H1 (cell line): ENCODE measurements around the gene PDZK1IP1. TPM values are rescaled to one million over a fixed set of nuclear protein-coding genes. Genes with fewer than 3 reads are reported as not detected.

ENCODE experiments used
- CTCF ChIA-PET: fragments of 300-600 bp; sonication (Branson Sonifier 250); formaldehyde crosslinking; loops from one replicate; lab custom pipeline; 2021; ENCODE audit not compliant: partially characterized antibody; lab: Charles Lee
- POLR2A ChIA-PET: fragments of 300-600 bp; sonication (Branson Sonifier 250); formaldehyde crosslinking; loops from one replicate; lab custom pipeline; 2021; ENCODE audit warnings: inconsistent platforms; ENCODE audit not compliant: partially characterized antibody; lab: Charles Lee
- DNase-seq, 2 experiments: peaks; one replicate each; pipeline versions ENCODE4 v3.0.0 to v3.0.0-alpha.2; 2010 to 2022; ENCODE audit warnings: low spot score in 2 of 2, low read depth in 1 of 2, mixed read lengths in 1 of 2
- FAIRE-seq: peaks from 2 replicates; lab custom pipeline; 2011; peaks lifted over from hg19 to GRCh38; lab: Jason Lieb, UNC
- H2AFZ ChIP-seq: 2 replicates; pipeline ENCODE4 v1.8.1; 2012; ENCODE audit warnings: low read length, inconsistent platforms
- H2AK5ac ChIP-seq: 2 replicates; pipeline ENCODE4 v1.6.1; 2013; ENCODE audit warnings: low read depth, low read length
- H2BK120ac ChIP-seq: replicated peaks from 2 replicates; pipeline ENCODE3; 2013; ENCODE audit warnings: low read depth, low read length, inconsistent platforms
- H2BK12ac ChIP-seq: 2 replicates; pipeline ENCODE4 v1.6.1; 2013; ENCODE audit warnings: low read depth, low read length
- H2BK15ac ChIP-seq: 2 replicates; pipeline ENCODE4 v1.6.1; 2013; ENCODE audit warnings: low read length
- H2BK20ac ChIP-seq: 2 replicates; pipeline ENCODE4 v1.6.1; 2013; ENCODE audit warnings: low read length
- H2BK5ac ChIP-seq: 2 replicates; pipeline ENCODE4 v1.6.1; 2013; ENCODE audit warnings: low read depth, low read length
- H3K14ac ChIP-seq: 2 replicates; pipeline ENCODE4 v1.6.1; 2013; ENCODE audit warnings: inconsistent platforms; ENCODE audit not compliant: insufficient read length
- H3K18ac ChIP-seq: 2 replicates; pipeline ENCODE4 v1.6.1; 2013; ENCODE audit warnings: low read length; ENCODE audit errors: extremely low read depth
- H3K23ac ChIP-seq: 2 replicates; pipeline ENCODE4 v1.6.1; 2013; ENCODE audit warnings: inconsistent platforms; ENCODE audit not compliant: insufficient read length
- H3K23me2 ChIP-seq: 2 replicates; pipeline ENCODE4 v1.6.1; 2013; ENCODE audit warnings: low read depth, low read length
- H3K27ac ChIP-seq: 2 replicates; pipeline ENCODE4 v1.6.1; 2011; ENCODE audit warnings: low read depth, low read length, inconsistent platforms
- H3K27me3 ChIP-seq, 4 experiments: replicated peaks in 1 of 4; 1 replicate in 1 of 4; 2 replicates in 3 of 4; pipeline versions ENCODE4 v1.6.1 to v1.8.1; 2011 to 2013; ENCODE audit warnings: low read length in 3 of 4, mild to moderate bottlenecking in 3 of 4, inconsistent platforms in 2 of 4, mixed read lengths in 2 of 4, moderate library complexity in 1 of 4; ENCODE audit not compliant: control insufficient read depth in 3 of 4, insufficient read depth in 3 of 4; ENCODE audit errors: extremely low read depth in 1 of 4
- H3K36me3 ChIP-seq, 4 experiments: 2 replicates each; pipeline versions ENCODE4 v1.6.1 to v1.8.1; 2011 to 2013; ENCODE audit warnings: mild to moderate bottlenecking in 4 of 4, low read length in 3 of 4, moderate library complexity in 2 of 4, control low read depth in 1 of 4, inconsistent platforms in 1 of 4; ENCODE audit not compliant: insufficient read depth in 4 of 4, control insufficient read depth in 2 of 4
- H3K4ac ChIP-seq: replicated peaks from 2 replicates; pipeline ENCODE3; 2013; ENCODE audit warnings: low read length, low read depth, mixed read lengths, inconsistent platforms; ENCODE audit not compliant: insufficient read length
- H3K4me1 ChIP-seq, 4 experiments: replicated peaks in 1 of 4; 1 replicate in 1 of 4; 2 replicates in 3 of 4; pipeline versions ENCODE4 v1.6.1 to v1.8.1; 2011 to 2013; ENCODE audit warnings: low read length in 3 of 4, inconsistent platforms in 2 of 4, mixed read lengths in 1 of 4; ENCODE audit not compliant: insufficient read depth in 4 of 4, control insufficient read depth in 3 of 4
- H3K4me2 ChIP-seq, 2 experiments: 2 replicates each; pipeline versions ENCODE4 v1.6.1 to v1.8.1; 2011 to 2013; ENCODE audit warnings: low read depth in 2 of 2, low read length in 2 of 2, control low read depth in 1 of 2, inconsistent platforms in 1 of 2, mild to moderate bottlenecking in 1 of 2; ENCODE audit not compliant: insufficient read depth in 1 of 2
- H3K4me3 ChIP-seq, 4 experiments: fragments of 200-600, 300-600 bp in 1 of 4; sonication (generic), shearing (Covaris generic), sonication (Bioruptor Twin) in 1 of 4; 2 replicates each; pipeline versions ENCODE4 v1.5.1 to v1.8.1; 2011 to 2016; ENCODE audit warnings: low read length in 4 of 4, low read depth in 3 of 4, control low read depth in 2 of 4, inconsistent platforms in 2 of 4, mild to moderate bottlenecking in 2 of 4, mixed read lengths in 1 of 4, moderate library complexity in 1 of 4; ENCODE audit not compliant: insufficient read depth in 2 of 4; ENCODE audit errors: extremely low read depth in 1 of 4
- H3K56ac ChIP-seq: replicated peaks from 2 replicates; pipeline ENCODE3; 2013; ENCODE audit warnings: low read depth, mild to moderate bottlenecking, mixed read lengths, low read length, inconsistent platforms; ENCODE audit not compliant: insufficient read length
- H3K79me1 ChIP-seq: 2 replicates; pipeline ENCODE4 v1.6.1; 2013; ENCODE audit warnings: low read depth, low read length, control low read depth
- H3K79me2 ChIP-seq, 2 experiments: 2 replicates each; pipeline versions ENCODE4 v1.6.1 to v1.8.1; 2012 to 2013; ENCODE audit warnings: low read length in 2 of 2, mild to moderate bottlenecking in 2 of 2, inconsistent platforms in 1 of 2; ENCODE audit not compliant: insufficient read depth in 2 of 2, control insufficient read depth in 1 of 2
- H3K9ac ChIP-seq, 4 experiments: replicated peaks in 1 of 4; 1 replicate in 1 of 4; 2 replicates in 3 of 4; pipeline versions ENCODE4 v1.6.1 to v1.8.1; 2011 to 2013; ENCODE audit warnings: low read depth in 3 of 4, low read length in 3 of 4, control low read depth in 2 of 4, mild to moderate bottlenecking in 2 of 4, moderate library complexity in 2 of 4, inconsistent platforms in 1 of 4; ENCODE audit errors: extremely low read depth in 1 of 4
- H3K9me3 ChIP-seq, 2 experiments: 2 replicates each; pipeline versions ENCODE4 v1.6.1 to v1.8.1; 2012 to 2013; ENCODE audit warnings: mild to moderate bottlenecking in 2 of 2, moderate library complexity in 2 of 2, control low read depth in 1 of 2, inconsistent platforms in 1 of 2, low read depth in 1 of 2, low read length in 1 of 2, mixed read lengths in 1 of 2; ENCODE audit not compliant: insufficient read depth in 2 of 2
- H4K20me1 ChIP-seq, 2 experiments: replicated peaks in 1 of 2; 2 replicates each; pipeline versions ENCODE3 to v1.8.1; 2011 to 2013; ENCODE audit warnings: inconsistent platforms in 2 of 2, low read length in 2 of 2, mild to moderate bottlenecking in 1 of 2; ENCODE audit not compliant: insufficient read depth in 2 of 2, control insufficient read depth in 1 of 2
- H4K5ac ChIP-seq: 2 replicates; pipeline ENCODE4 v1.6.1; 2013; ENCODE audit warnings: low read length, low read depth, mixed read lengths, inconsistent platforms; ENCODE audit not compliant: insufficient read length
- H4K8ac ChIP-seq: 2 replicates; pipeline ENCODE4 v1.8.0; 2013; ENCODE audit warnings: mild to moderate bottlenecking, moderate library complexity, low read length, inconsistent platforms; ENCODE audit not compliant: insufficient read depth; ENCODE audit errors: extremely low read depth
- H4K91ac ChIP-seq: replicated peaks from 2 replicates; pipeline ENCODE3; 2013; ENCODE audit warnings: low read length, mixed read lengths, inconsistent platforms; ENCODE audit not compliant: insufficient read length
- SAP30 ChIP-seq: fragments of 300-600 bp; sonication (generic); IDR thresholded peaks from 2 replicates; pipeline ENCODE4 v1.7.1; 2012; ENCODE audit warnings: low read length, moderate library complexity, mild to moderate bottlenecking, inconsistent platforms; ENCODE audit not compliant: insufficient read depth, insufficient replicate concordance
- WGBS, 2 experiments: shearing (Covaris generic) in 1 of 2; methylation state at CpG; one replicate each; pipeline versions ENCODE4 v1.1.6 to v1.1.7; 2013 to 2015; ENCODE audit warnings: low lambda C conversion rate in 2 of 2, mixed read lengths in 2 of 2, inconsistent platforms in 1 of 2, low coverage in 1 of 2, missing lambda C conversion rate in 1 of 2; ENCODE audit not compliant: insufficient replicate concordance in 2 of 2, insufficient coverage in 1 of 2, insufficient read length in 1 of 2; ENCODE audit errors: extremely low coverage in 1 of 2, missing lambda C conversion rate in 1 of 2; 5-methylcytosine and 5-hydroxymethylcytosine counted together
- polyA plus RNA-seq, 7 experiments: library from polyadenylated mRNA; depleted of rRNA in 3 of 7; stranded (reverse) in 5 of 7; unstranded in 2 of 7; fragments of >200 nt in 5 of 7; fragments of 200-250 nt in 2 of 7; gene quantifications; 1 replicate in 5 of 7; 2 replicates in 1 of 7; 4 replicates in 1 of 7; pipeline versions ENCODE4 v1.2.1 to v1.2.3, GENCODE V29; 2011 to 2013; ENCODE audit warnings: missing spikeins in 2 of 7, mixed read lengths in 2 of 7
- total RNA-seq: library from RNA; stranded (reverse); fragmentation: NEBNext Ultra II Directional; extraction: Animal tissue kit (Norgen Biotek cat#: 25700); gene quantifications from 2 replicates; pipeline ENCODE4 v1.2.1, GENCODE V29; 2021

The PDZK1IP1 gene
- total and polyA plus RNA-seq, 2 of the 8 experiments (the other 6 are each of a cell fraction or from before 2014, with no cell fraction given) = 0.17 TPM; not detected in 1

- peak overlapping the region in 1 of 2 experiments; percentile 63; a peak in 3 of 4 replicates for H3K4me2 ChIP-seq
- H4K91ac ChIP-seq = no peak overlapping the region
- no peak overlapping the region for H2BK20ac ChIP-seq
- H3K23me2 ChIP-seq = peaks cover 2% of the 10 kb centered on the region; the same call in 1 of the 2 replicates
- H3K36me3 ChIP-seq = no peaks in the 10 kb centered on the region
- ChIA-PET POLR2A (no interaction called here), CTCF (interaction anchor here (0.7 to 14.4 kb wide), 41 partner anchors 9 to 681 kb away, joined by 3 to 207 read pairs (median 5); partner anchors contain the start of genes PDZK1IP1 and STIL)
- no peak overlapping the region; a peak in 1 of 8 replicates for H3K4me3 ChIP-seq
- FAIRE-seq = peak; percentile 69
- H2AK5ac ChIP-seq = no peak overlapping the region
- no peak overlapping the region for H3K56ac ChIP-seq
- no peak overlapping the region for H3K4ac ChIP-seq
- H3K27me3 ChIP-seq = peaks cover 0 to 8% (median 7%) of the 10 kb centered on the region in 4 experiments; a peak in 5 of 7 replicates
- no peaks in the 10 kb centered on the region for H4K20me1 ChIP-seq
- H3K27ac ChIP-seq = no peak overlapping the region
- H2AFZ ChIP-seq = peak overlapping the region; percentile 85
- peaks cover 0 to 10% (median 2%) of the 10 kb centered on the region in 4 experiments; a peak in 3 of 7 replicates for H3K4me1 ChIP-seq
- H2BK12ac ChIP-seq = peak overlapping the region; percentile 62; the same call in 1 of the 2 replicates
- no peaks in the 10 kb centered on the region for H3K9me3 ChIP-seq
- H3K9ac ChIP-seq = no peak overlapping the region
- no peak overlapping the region for H4K5ac ChIP-seq
- H3K23ac ChIP-seq = no peak overlapping the region
- no peak overlapping the region for H2BK120ac ChIP-seq
- H3K79me2 ChIP-seq = no peaks in the 10 kb centered on the region
- 0 out of 2 replicates have a peak overlapping the region, but pooled peaks have one; percentile 9 for H2BK5ac ChIP-seq
- WGBS, 2 experiments = 30% methylated on average over 11 of the region's 11 CpGs; no CpG with 5 or more reads in 1 of the 2 experiments
- H3K14ac ChIP-seq = no peak overlapping the region
- peak in 1 of 2 experiments; percentile 81 for DNase-seq
- no peaks in the 10 kb centered on the region for H3K79me1 ChIP-seq
- peak overlapping the region; percentile 13; the same call in 1 of the 2 replicates for H3K18ac ChIP-seq
- no peak overlapping the region for H4K8ac ChIP-seq
- H2BK15ac ChIP-seq = no peak overlapping the region
- no peak for TF ChIP-seq SAP30
Measured at GRCh38 chr1:47175227-47175934, 14.5 kb downstream of the PDZK1IP1 start.
